Gastroesophageal sphincter (tissue), 4 donors: ENCODE measurements around the gene CCDC170. TPM values are rescaled to one million over a fixed set of nuclear protein-coding genes. Genes with fewer than 3 reads are reported as not detected.
"Not testable (repeated sequence)": the region's sequence is repeated elsewhere in the genome, so short reads cannot be mapped to it uniquely, and the experiment has no call there.

Experiments
- ATAC-seq: fragments of 150-250 bp; one replicate; pipeline ENCODE4 v1.9.1; 2016; ENCODE audit warnings: mild to moderate bottlenecking, moderate library complexity
- H3K27ac ChIP-seq, 4 donors: fragments of 200-600 bp; sonication (generic) in 3 of 4; 1 replicate in 3 of 4; 2 replicates in 1 of 4; pipeline ENCODE4 v1.5.1; 2016 to 2019
- H3K27me3 ChIP-seq: fragments of 200-600 bp; sonication (generic); one replicate; pipeline ENCODE4 v1.5.1; 2019
- H3K36me3 ChIP-seq, 2 donors: fragments of 200-600 bp; sonication (generic); one replicate each; pipeline ENCODE4 v1.5.1; 2019; ENCODE audit warnings: control low read depth in 1 of 2
- H3K4me1 ChIP-seq, 3 donors: fragments of 200-600 bp; sonication (generic); 1 replicate in 2 of 3; 2 replicates in 1 of 3; pipeline ENCODE4 v1.5.1; 2016 to 2019; ENCODE audit warnings: control low read depth in 2 of 3
- H3K4me3 ChIP-seq, 2 donors: fragments of 200-600 bp; sonication (generic); one replicate each; pipeline ENCODE4 v1.5.1; 2019; ENCODE audit warnings: mild to moderate bottlenecking in 1 of 2, moderate library complexity in 1 of 2
- H3K9me3 ChIP-seq, 3 donors: fragments of 200-600 bp; sonication (generic); one replicate each; pipeline ENCODE4 v1.5.1; 2017 to 2019; ENCODE audit warnings: control low read depth in 2 of 3
- CTCF ChIP-seq, 4 experiments: fragments of 200-600 bp in 2 of 4; fragments of 450-650 bp in 2 of 4; sonication (generic) in 1 of 4; IDR thresholded peaks; one replicate each; pipeline ENCODE4 v1.5.1; 2017 to 2019; ENCODE audit warnings: antibody characterized with exemption in 4 of 4, mild to moderate bottlenecking in 2 of 4, moderate library complexity in 2 of 4
- EP300 ChIP-seq: sonication (generic); formaldehyde crosslinking; IDR thresholded peaks from one replicate; pipeline ENCODE4 v1.6.1; 2017; ENCODE audit warnings: antibody characterized with exemption, mild to moderate bottlenecking
- POLR2A ChIP-seq, 2 donors: fragments of 450-650 bp; IDR thresholded peaks; one replicate each; pipeline ENCODE4 v1.6.1; 2017; ENCODE audit warnings: antibody characterized with exemption in 2 of 2, mild to moderate bottlenecking in 2 of 2, moderate library complexity in 1 of 2
- POLR2AphosphoS5 ChIP-seq: sonication (generic); formaldehyde crosslinking; IDR thresholded peaks from one replicate; pipeline ENCODE4 v1.6.1; 2017; ENCODE audit warnings: antibody characterized with exemption
- WGBS, 2 donors: methylation state at CpG; one replicate each; pipeline ENCODE4 v1.1.5; 2018; ENCODE audit warnings: low coverage in 1 of 2; 5-methylcytosine and 5-hydroxymethylcytosine counted together
- total RNA-seq, 4 donors: library from RNA; depleted of rRNA; stranded (reverse); fragments of >200 nt; gene quantifications; one replicate each; pipeline ENCODE4 v1.1.0, GENCODE V29; 2016

Gene CCDC170
- total RNA-seq, 4 donors from 2014 or later, result 0.23 to 1.2 (median 0.77) TPM

- H3K4me3 ChIP-seq, result no peak overlapping the region
- 50 to 71% methylated on average over 3 to 4 of the region's 4 CpGs for WGBS, 2 donors
- no peak for ATAC-seq
- TF ChIP-seq CTCF (IDR thresholded peaks at IDR 0.05) (no peak), POLR2A (IDR thresholded peaks at IDR 0.05) (no peak)
- no peaks in the 10 kb centered on the region for H3K27me3 ChIP-seq
- H3K9me3 ChIP-seq, result peaks cover 0 to 23% (median 0%) of the 10 kb centered on the region in 3 donors
- no peak overlapping the region for H3K27ac ChIP-seq
- no peaks in the 10 kb centered on the region for H3K4me1 ChIP-seq
- no peaks in the 10 kb centered on the region for H3K36me3 ChIP-seq
Observed at GRCh38 chr6:151535476-151536187, 41.8 kb downstream of the CCDC170 start.

GRCh38 chr6:151536188-151536479 lies 42.3 kb downstream of the CCDC170 start:
- H3K4me1 ChIP-seq, result no peaks in the 10 kb centered on the region
- no peak for TF ChIP-seq CTCF (IDR thresholded peaks at IDR 0.05)
- TF ChIP-seq POLR2AphosphoS5, result no peak
- no peak for TF ChIP-seq EP300
- no peak for TF ChIP-seq POLR2A (IDR thresholded peaks at IDR 0.05)
- no peaks in the 10 kb centered on the region for H3K27me3 ChIP-seq
- no peak for ATAC-seq
- peaks cover 0 to 24% (median 0%) of the 10 kb centered on the region in 3 donors for H3K9me3 ChIP-seq
- no peaks in the 10 kb centered on the region for H3K36me3 ChIP-seq
- 81 to 88% methylated on average over 8 to 10 of the region's 10 CpGs for WGBS, 2 donors
- H3K27ac ChIP-seq, result no peak overlapping the region
- H3K4me3 ChIP-seq, result no peak overlapping the region

GRCh38 chr6:151537556-151537955 lies 43.7 kb downstream of the CCDC170 start:
- Histone ChIP-seq H3K27me3 (no peaks in the 10 kb centered on the region), H3K4me1 (no peaks in the 10 kb centered on the region), H3K9me3 (peaks cover 0 to 15% (median 0%) of the 10 kb centered on the region in 3 donors), H3K4me3 (no peak overlapping the region), H3K36me3 (no peaks in the 10 kb centered on the region), H3K27ac (no peak overlapping the region)
- no peak for ATAC-seq
- TF ChIP-seq CTCF (IDR thresholded peaks at IDR 0.05), result no peak
- TF ChIP-seq POLR2AphosphoS5, result no peak

- H3K27ac ChIP-seq, result no peak overlapping the region
- WGBS, 2 donors, result 29% methylated on average over 1 of the region's 1 CpG
- no peaks in the 10 kb centered on the region for H3K36me3 ChIP-seq
- no peak for ATAC-seq
- peaks cover 0 to 15% (median 0%) of the 10 kb centered on the region in 3 donors for H3K9me3 ChIP-seq
- H3K27me3 ChIP-seq, result no peaks in the 10 kb centered on the region
- TF ChIP-seq POLR2AphosphoS5, result no peak
- no peak for TF ChIP-seq CTCF (IDR thresholded peaks at IDR 0.05)
- no peak for TF ChIP-seq POLR2A (IDR thresholded peaks at IDR 0.05)
- TF ChIP-seq EP300, result no peak
- no peaks in the 10 kb centered on the region for H3K4me1 ChIP-seq
- no peak overlapping the region for H3K4me3 ChIP-seq
Observed at GRCh38 chr6:151539506-151540268, 45.9 kb downstream of the CCDC170 start.

DNA sequence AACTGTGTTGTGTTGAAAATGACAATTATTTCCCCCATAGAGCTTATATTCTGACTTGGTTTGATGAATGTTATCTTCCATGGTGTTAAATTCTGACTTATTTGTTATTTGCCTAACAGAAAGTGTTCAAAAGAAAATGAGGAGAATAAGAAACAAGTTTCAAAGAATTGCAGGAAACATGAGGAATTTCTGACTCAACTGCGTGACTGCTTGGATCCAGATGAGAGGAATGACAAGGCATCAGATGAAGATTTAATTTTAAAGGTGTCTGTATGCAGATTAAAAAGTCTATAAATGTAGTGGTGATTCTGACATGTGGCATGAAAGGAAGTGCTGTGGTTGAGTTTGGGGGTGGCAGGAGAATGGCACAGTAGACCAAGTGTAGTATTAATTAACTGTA lies 50.6 kb downstream of the CCDC170 start:
- ATAC-seq, result no peak
- WGBS, 2 donors, result 82% methylated on average over 1 of the region's 1 CpG; no CpG with 5 or more reads in 1 of the 2 donors

GRCh38 chr6:151544884-151545283 lies 51.1 kb downstream of the CCDC170 start:
- H3K27me3 ChIP-seq, H3K4me3 ChIP-seq, H3K4me1 ChIP-seq, H3K9me3 ChIP-seq, ATAC-seq, H3K36me3 ChIP-seq, H3K27ac ChIP-seq: not testable (repeated sequence)
- WGBS, 2 donors, result 79 to 92% methylated on average over 2 to 6 of the region's 6 CpGs

More for the DNA sequence above, 50.6 kb downstream of the CCDC170 start:
- no peaks in the 10 kb centered on the region for H3K36me3 ChIP-seq
- H3K9me3 ChIP-seq, result peaks cover 0 to 12% (median 0%) of the 10 kb centered on the region in 3 donors
- no peak for TF ChIP-seq POLR2A (IDR thresholded peaks at IDR 0.05)
- no peak for TF ChIP-seq POLR2AphosphoS5
- no peak for TF ChIP-seq CTCF (IDR thresholded peaks at IDR 0.05)
- TF ChIP-seq EP300, result no peak
- H3K4me1 ChIP-seq, result no peaks in the 10 kb centered on the region
- H3K4me3 ChIP-seq, result no peak overlapping the region
- no peaks in the 10 kb centered on the region for H3K27me3 ChIP-seq
- H3K27ac ChIP-seq, result no peak overlapping the region
